CD14-positive monocyte (primary cell): Measurements from ENCODE around the gene MAP3K10. TPM values are rescaled to one million over a fixed set of nuclear protein-coding genes. Genes with fewer than 3 reads are reported as not detected.

Source experiments
- DNase-seq, 3 donors: peaks; one replicate each; pipeline ENCODE4 v3.0.0-alpha.2; 2011 to 2022
- H2AFZ ChIP-seq: 2 replicates; pipeline ENCODE4 v1.6.0; 2012; ENCODE audit warnings: mild to moderate bottlenecking, low read depth, low read length, inconsistent platforms; ENCODE audit not compliant: insufficient read depth, poor library complexity, severe bottlenecking
- H3K27ac ChIP-seq, 2 donors: 1 replicate in 1 of 2; 2 replicates in 1 of 2; pipeline ENCODE4 v1.5.1; 2012 to 2013; ENCODE audit warnings: low read length in 2 of 2, control low read depth in 1 of 2, inconsistent platforms in 1 of 2, low read depth in 1 of 2, mild to moderate bottlenecking in 1 of 2
- H3K27me3 ChIP-seq, 2 donors: one replicate each; pipeline versions ENCODE4 v1.6.0 to v1.6.1; 2011 to 2013; ENCODE audit warnings: low read length in 2 of 2; ENCODE audit not compliant: control insufficient read depth in 2 of 2, insufficient read depth in 2 of 2
- H3K36me3 ChIP-seq, 2 donors: replicated peaks in 1 of 2; 1 replicate in 1 of 2; 2 replicates in 1 of 2; pipeline versions ENCODE4 v1.5.1 to v1.6.1; 2012 to 2013; ENCODE audit warnings: low read length in 2 of 2, control low read depth in 1 of 2, inconsistent platforms in 1 of 2, mild to moderate bottlenecking in 1 of 2; ENCODE audit not compliant: insufficient read depth in 2 of 2, control insufficient read depth in 1 of 2
- H3K4me1 ChIP-seq, 2 donors: 1 replicate in 1 of 2; 2 replicates in 1 of 2; pipeline versions ENCODE4 v1.5.1 to v1.6.1; 2012 to 2013; ENCODE audit warnings: low read length in 2 of 2, control low read depth in 1 of 2, inconsistent platforms in 1 of 2, mild to moderate bottlenecking in 1 of 2, moderate library complexity in 1 of 2; ENCODE audit not compliant: insufficient read depth in 2 of 2, control insufficient read depth in 1 of 2
- H3K4me2 ChIP-seq: replicated peaks from 2 replicates; pipeline ENCODE3; 2012; ENCODE audit warnings: low read length, moderate library complexity, mild to moderate bottlenecking; ENCODE audit not compliant: poor library complexity, severe bottlenecking; ENCODE audit errors: extremely low read depth
- H3K4me3 ChIP-seq, 3 experiments: fragments of 200-600 bp in 1 of 3; sonication (generic) in 1 of 3; replicated peaks in 1 of 3; 1 replicate in 2 of 3; 2 replicates in 1 of 3; pipeline ENCODE4 v1.5.1; 2011 to 2013; ENCODE audit warnings: low read length in 3 of 3, mild to moderate bottlenecking in 3 of 3, control low read depth in 2 of 3, low read depth in 2 of 3, inconsistent platforms in 1 of 3, moderate library complexity in 1 of 3
- H3K79me2 ChIP-seq: 2 replicates; pipeline ENCODE4 v1.6.0; 2012; ENCODE audit warnings: mild to moderate bottlenecking, control low read depth, inconsistent platforms, low read length, moderate library complexity; ENCODE audit not compliant: insufficient read depth
- H3K9ac ChIP-seq: 2 replicates; pipeline ENCODE4 v1.6.0; 2017; ENCODE audit warnings: low read length, mild to moderate bottlenecking; ENCODE audit not compliant: insufficient read depth, poor library complexity, severe bottlenecking
- H3K9me3 ChIP-seq, 2 donors: replicated peaks in 1 of 2; 1 replicate in 1 of 2; 2 replicates in 1 of 2; pipeline versions ENCODE4 v1.5.1 to v1.6.1; 2012 to 2013; ENCODE audit warnings: low read length in 2 of 2, control low read depth in 1 of 2; ENCODE audit not compliant: control insufficient read depth in 1 of 2, insufficient read depth in 1 of 2
- H4K20me1 ChIP-seq: 2 replicates; pipeline ENCODE4 v1.6.0; 2012; ENCODE audit warnings: mild to moderate bottlenecking, low read length, control low read depth, moderate library complexity; ENCODE audit not compliant: insufficient read depth
- H3K27ac Mint-ChIP-seq, 7 donors: one replicate each; pipeline ENCODE4 v1.8.0; 2020; ENCODE audit warnings: mild to moderate bottlenecking in 7 of 7, mixed read lengths in 7 of 7, moderate library complexity in 6 of 7, inconsistent platforms in 2 of 7
- H3K27me3 Mint-ChIP-seq, 3 donors: one replicate each; pipeline ENCODE4 v1.8.0; 2021 to 2022; ENCODE audit warnings: low read depth in 3 of 3, mild to moderate bottlenecking in 3 of 3, mixed read lengths in 3 of 3, moderate library complexity in 3 of 3, inconsistent platforms in 1 of 3
- H3K36me3 Mint-ChIP-seq, 2 donors: one replicate each; pipeline ENCODE4 v1.8.0; 2020; ENCODE audit warnings: mixed read lengths in 2 of 2, inconsistent platforms in 1 of 2, mild to moderate bottlenecking in 1 of 2
- H3K4me1 Mint-ChIP-seq: one replicate; pipeline ENCODE4 v1.8.0; 2020; ENCODE audit warnings: mild to moderate bottlenecking, mixed read lengths
- H3K4me3 Mint-ChIP-seq, 2 donors: one replicate each; pipeline ENCODE4 v1.8.0; 2020; ENCODE audit warnings: mild to moderate bottlenecking in 2 of 2, mixed read lengths in 2 of 2, moderate library complexity in 1 of 2
- H3K9me3 Mint-ChIP-seq, 7 donors: one replicate each; pipeline ENCODE4 v1.8.0; 2020 to 2022; ENCODE audit warnings: mixed read lengths in 7 of 7, mild to moderate bottlenecking in 6 of 7, moderate library complexity in 6 of 7, inconsistent platforms in 2 of 7
- CTCF ChIP-seq: fragments of 200-600 bp; IDR thresholded peaks from one replicate; pipeline ENCODE4 v1.8.0; 2022; ENCODE audit warnings: antibody characterized with exemption, mild to moderate bottlenecking
- WGBS: methylation state at CpG from one replicate; pipeline ENCODE4 v1.1.5; 2013; ENCODE audit warnings: missing lambda C conversion rate; ENCODE audit not compliant: insufficient coverage; 5-methylcytosine and 5-hydroxymethylcytosine counted together
- intact Hi-C, 2 donors: fragments of 100-400 bp; cut with micrococcal nuclease; formaldehyde crosslinking; loops; one replicate each; pipeline versions ENCODE4 v1.15.0 to v1.15.1; 2023
- polyA plus RNA-seq, 3 donors: library from polyadenylated mRNA; depleted of rRNA in 1 of 3; unstranded in 2 of 3; stranded (reverse) in 1 of 3; fragments of 300-500 nt in 2 of 3; fragments of >200 nt in 1 of 3; fragmentation: Illumina TruSeq in 2 of 3; gene quantifications; 1 replicate in 2 of 3; 2 replicates in 1 of 3; pipeline ENCODE4 v1.2.3, GENCODE V29; 2012 to 2021

The MAP3K10 gene
- polyA plus RNA-seq, 3 donors, result 0.05 to 9.1 TPM; not detected in 1

GRCh38 chr19:40264314-40265054, 73.3 kb downstream of the MAP3K10 start:
- no peak for TF ChIP-seq CTCF
- peaks cover 0 to 2% (median 0%) of the 10 kb centered on the region in 7 donors for H3K9me3 Mint-ChIP-seq
- H3K4me3 Mint-ChIP-seq, result no peak overlapping the region
- 96% methylated on average over 12 of the region's 19 CpGs for WGBS
- H3K4me1 ChIP-seq, result peaks cover 14 to 21% of the 10 kb centered on the region in 2 donors
- no peaks in the 10 kb centered on the region for H3K27me3 ChIP-seq
- H3K79me2 ChIP-seq, result peaks cover 62% of the 10 kb centered on the region
- H4K20me1 ChIP-seq, result peaks cover 89% of the 10 kb centered on the region
- H3K4me2 ChIP-seq, result no peak overlapping the region
- peaks cover 26% of the 10 kb centered on the region for H3K4me1 Mint-ChIP-seq
- H3K27ac ChIP-seq, result no peak overlapping the region
- intact Hi-C loops, result no loop called here
- no peak overlapping the region for H3K4me3 ChIP-seq
- no peak overlapping the region for H2AFZ ChIP-seq
- H3K9ac ChIP-seq, result no peak overlapping the region
- H3K36me3 Mint-ChIP-seq, result peaks cover 40 to 59% of the 10 kb centered on the region in 2 donors
- peak overlapping the region in 4 of 7 donors; percentile 6 to 78 (median 20) for H3K27ac Mint-ChIP-seq
- DNase-seq, result no peak
- H3K27me3 Mint-ChIP-seq, result peaks cover 0 to 3% (median 0%) of the 10 kb centered on the region in 3 donors
- H3K36me3 ChIP-seq, result peaks cover 38 to 54% of the 10 kb centered on the region in 2 donors
- H3K9me3 ChIP-seq, result no peaks in the 10 kb centered on the region

Other genes with a start within 250 kb of the MAP3K10 start
- 10 to 100 TPM; 67.0 to 85.8 (median 79.6) TPM for gene PSMC4, start 220.3 kb upstream of the MAP3K10 start, polyA plus RNA-seq
- 1 to 10 TPM; 1.3 to 2.3 (median 1.4) TPM for gene ZNF546, start 194.4 kb upstream of the MAP3K10 start, polyA plus RNA-seq
- 1 to 10 TPM; 2.0 to 3.3 (median 3.1) TPM for gene ZNF780B, start 135.2 kb upstream of the MAP3K10 start, polyA plus RNA-seq
- 10 to 100 TPM in 2 of 3 donors, 1 to 10 TPM in 1; 9.8 to 14.1 (median 12.6) TPM for gene ZNF780A, start 100.5 kb upstream of the MAP3K10 start, polyA plus RNA-seq
- gene TTC9B, start 27.0 kb downstream of the MAP3K10 start, polyA plus RNA-seq, result not detected
- gene CCNP, start 35.3 kb downstream of the MAP3K10 start, polyA plus RNA-seq, result under 1 TPM in 1 of 3 donors, not detected in 2; 0.12 TPM
- 100 to 1,000 TPM in 1 of 3 donors, 10 to 100 TPM in 2; 11.4 to 122 (median 16.3) TPM for gene AKT2, start 93.9 kb downstream of the MAP3K10 start, polyA plus RNA-seq
- gene C19orf47, start 157.0 kb downstream of the MAP3K10 start, polyA plus RNA-seq, result 10 to 100 TPM in 1 of 3 donors, 1 to 10 TPM in 2; 7.6 to 10.2 (median 8.0) TPM
- gene PLD3, start 157.3 kb downstream of the MAP3K10 start, polyA plus RNA-seq, result 100 to 1,000 TPM; 168 to 334 (median 170) TPM
- gene HIPK4, start 198.8 kb downstream of the MAP3K10 start, polyA plus RNA-seq, result under 1 TPM in 1 of 3 donors, not detected in 2; 0.09 TPM
- under 1 TPM in 2 of 3 donors, not detected in 1; 0.13 to 0.76 TPM for gene PRX, start 222.0 kb downstream of the MAP3K10 start, polyA plus RNA-seq
- gene SERTAD1, start 234.6 kb downstream of the MAP3K10 start, polyA plus RNA-seq, result 10 to 100 TPM; 21.0 to 55.9 (median 21.6) TPM